Activated T-cell treated with anti-CD3 and anti-CD28 coated beads for 4 hours (primary cell): ENCODE measurements around the gene SGMS2.
"Not testable (repeated sequence)": the region's sequence is repeated elsewhere in the genome, so short reads cannot be mapped to it uniquely, and the experiment has no call there.

Experiments used
- DNase-seq: peaks from one replicate; pipeline ENCODE4 v3.0.0-alpha.2; 2020

SGMS2 gene

DNA sequence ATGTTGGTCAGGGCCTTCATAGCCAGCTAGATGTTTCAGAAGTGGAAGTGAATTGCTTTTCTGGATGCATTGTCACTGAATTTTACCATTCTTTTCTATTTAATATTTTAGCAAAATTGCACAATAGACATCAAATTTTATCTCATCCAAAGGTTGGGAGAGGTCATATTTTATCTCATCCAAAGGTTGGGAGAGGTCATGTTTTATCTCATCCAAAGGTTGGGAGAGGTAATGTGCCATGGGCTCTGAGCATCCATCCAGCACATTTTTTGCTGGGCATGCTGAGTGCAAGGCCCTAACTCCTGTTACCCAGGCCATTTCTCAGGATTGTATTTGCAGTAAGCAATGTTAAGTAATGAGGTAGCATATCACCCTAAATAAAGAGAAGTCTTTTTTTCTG is 91.9 kb downstream of the SGMS2 start:
- no peak for DNase-seq

- DNase-seq = no peak
Observed at GRCh38 chr4:107917500-107917899, 92.8 kb downstream of the SGMS2 start.

- no peak for DNase-seq
Observed at GRCh38 chr4:107922486-107923473, 98.0 kb downstream of the SGMS2 start.

DNA sequence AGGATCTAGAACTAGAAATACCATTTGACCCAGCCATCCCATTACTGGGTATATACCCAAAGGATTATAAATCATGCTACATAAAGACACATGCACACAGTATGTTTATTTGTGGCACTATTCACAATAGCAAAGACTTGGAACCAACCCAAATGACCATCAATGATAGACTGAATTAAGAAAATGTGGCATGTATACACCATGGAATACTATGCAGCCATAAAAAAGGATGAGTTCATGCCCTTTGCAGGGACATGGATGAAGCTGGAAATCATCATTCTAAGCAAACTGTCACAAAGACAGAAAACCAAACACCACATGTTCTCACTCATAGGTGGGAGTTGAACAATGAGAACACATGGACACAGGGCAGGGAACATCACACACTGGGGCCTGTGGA is 101.0 kb downstream of the SGMS2 start:
- not testable (repeated sequence) for DNase-seq

DNA sequence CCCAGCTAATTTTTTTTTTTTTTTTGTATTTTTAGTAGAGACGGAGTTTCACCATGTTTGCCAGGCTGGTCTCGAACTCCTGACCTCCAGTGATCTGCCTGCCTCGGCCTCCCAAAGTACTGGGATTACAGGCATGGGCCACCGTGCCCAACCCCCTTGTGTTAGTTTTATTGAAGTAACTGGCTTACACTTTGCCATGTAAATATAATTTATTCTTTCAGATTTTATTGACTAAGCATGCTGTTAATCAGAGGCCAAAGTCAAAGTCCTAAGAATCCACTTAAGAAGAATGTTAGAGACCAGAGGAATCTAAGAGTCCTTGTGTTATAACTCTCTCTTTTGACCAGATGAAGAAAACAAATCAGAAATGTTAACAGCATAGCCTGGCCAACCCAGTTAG is 102.1 kb downstream of the SGMS2 start:
- DNase-seq = not testable (repeated sequence)

DNA sequence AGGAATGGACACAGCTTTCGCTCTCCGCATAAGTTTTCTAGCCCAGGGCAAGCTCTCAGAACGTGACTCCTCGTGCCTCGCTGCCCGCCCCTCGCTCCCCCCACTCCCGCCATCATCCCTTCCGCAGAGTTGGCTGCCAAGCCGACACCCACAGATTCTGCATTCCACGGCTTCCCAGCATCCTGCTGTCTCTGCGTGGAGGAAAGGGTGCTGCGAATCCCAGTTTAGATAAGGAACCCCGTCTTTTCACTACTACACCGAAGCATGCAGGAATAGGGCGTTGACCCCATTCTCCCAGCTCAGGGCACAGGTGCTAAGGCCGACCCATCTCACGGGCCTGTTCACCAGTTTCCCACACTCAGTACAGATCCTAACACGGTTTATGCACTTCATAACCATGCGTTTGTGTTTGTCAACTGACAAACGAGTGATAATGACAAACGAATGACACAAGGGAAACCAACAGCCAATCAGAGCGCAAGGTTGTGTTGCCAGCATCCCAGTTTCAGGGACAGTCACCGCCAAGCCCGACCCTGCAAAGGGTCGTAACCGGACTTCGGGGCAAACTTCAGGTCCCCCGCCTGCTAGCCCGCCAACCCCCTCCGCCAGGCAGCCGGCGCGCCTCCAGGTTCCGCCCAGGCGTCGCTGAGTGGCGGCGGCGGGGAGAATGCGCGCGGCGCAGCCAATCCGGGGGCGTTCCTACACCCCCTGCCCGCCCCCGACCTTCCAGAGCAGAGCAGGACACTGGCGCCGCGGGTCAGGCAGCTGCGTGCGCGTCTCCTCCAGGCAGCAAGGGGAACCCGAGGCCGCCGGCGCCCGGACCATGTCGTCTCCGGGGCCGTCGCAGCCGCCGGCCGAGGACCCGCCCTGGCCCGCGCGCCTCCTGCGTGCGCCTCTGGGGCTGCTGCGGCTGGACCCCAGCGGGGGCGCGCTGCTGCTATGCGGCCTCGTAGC is 106.4 kb downstream of the SGMS2 start, which contains the start of gene CYP2U1:
Gene CYP2U1 (plus strand): TSS at position 729 of the 954 bp plus-strand sequence. CDS start 95 bp downstream, at position 824.
- DNase-seq = peak; percentile 65

GRCh38 chr4:107931775-107932321 is 107.1 kb downstream of the SGMS2 start:
- peak; percentile 13 for DNase-seq

DNA sequence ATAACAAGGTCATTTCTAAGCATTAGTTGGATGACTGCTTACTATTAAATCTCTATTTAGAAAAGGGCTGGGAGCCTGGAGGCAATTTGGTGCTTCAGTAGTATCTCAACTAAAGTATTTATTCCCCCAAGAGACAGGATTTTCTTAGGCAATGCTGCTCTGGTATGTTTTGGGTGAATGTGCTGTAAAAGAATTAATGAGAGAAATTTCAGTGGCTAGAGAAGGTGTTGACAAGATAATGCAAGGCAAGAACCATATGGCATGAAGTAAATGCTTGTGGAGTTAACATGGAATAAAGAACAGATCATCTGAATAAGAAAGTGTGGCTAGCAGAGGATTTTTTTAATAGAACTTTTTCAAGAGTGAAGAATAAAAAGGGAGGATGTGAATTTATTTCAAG is 110.5 kb downstream of the SGMS2 start:
- DNase-seq = no peak

DNA sequence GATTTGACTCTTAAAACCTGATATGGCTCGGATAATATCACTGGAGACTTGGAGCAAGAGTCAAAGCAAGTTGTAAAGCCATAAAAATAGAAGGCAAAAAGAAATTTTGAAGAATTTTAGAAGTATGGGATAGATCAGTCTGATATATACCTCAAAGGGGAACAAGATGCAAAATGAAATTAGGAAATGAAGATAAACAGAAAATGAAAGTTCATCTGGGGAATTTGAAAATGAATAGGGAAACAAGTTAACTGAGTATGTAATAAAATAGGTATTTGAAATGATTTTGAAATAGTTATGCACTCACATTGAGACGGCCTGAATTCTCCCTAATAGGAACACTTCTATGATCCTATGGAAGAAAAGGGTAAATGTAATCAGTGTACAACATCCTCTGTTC is 112.3 kb downstream of the SGMS2 start:
- DNase-seq = no peak

DNA sequence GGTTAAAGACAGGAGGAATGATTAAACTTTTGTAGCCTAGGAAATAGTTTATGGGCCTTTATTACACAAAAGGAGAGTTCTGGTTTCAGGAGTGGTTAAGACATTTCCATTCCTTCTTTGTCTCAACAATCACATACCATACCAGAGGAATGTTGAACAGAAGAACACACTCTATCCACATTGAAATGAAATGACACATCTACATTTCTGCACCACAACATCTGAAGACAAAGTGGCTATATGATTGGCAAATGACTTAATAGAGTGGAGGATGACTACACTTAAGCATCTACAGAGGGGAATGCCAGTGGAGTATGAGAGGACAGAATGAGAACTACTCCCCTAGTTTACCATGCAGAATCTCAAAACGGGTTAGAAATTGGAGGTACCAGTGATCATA is 114.6 kb downstream of the SGMS2 start:
- no peak for DNase-seq

DNA sequence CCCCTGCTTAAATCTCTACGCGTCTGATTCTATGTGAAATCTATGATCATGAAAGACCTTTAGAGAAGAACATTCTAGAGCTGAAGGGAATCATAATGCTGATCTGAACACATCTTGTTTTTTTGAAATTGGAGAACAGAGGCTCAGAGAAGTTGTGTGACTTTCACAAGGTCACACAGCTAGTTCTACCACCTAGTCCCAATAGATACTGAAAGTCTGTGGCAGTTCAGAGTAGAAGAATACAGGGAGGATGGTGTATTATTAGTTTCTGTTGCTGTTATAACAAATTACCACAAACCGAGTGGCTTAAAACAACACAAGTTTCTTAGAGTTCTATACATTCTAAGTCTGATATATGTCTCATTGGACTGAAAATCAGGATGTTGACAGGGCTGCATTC is 121.1 kb downstream of the SGMS2 start:
- DNase-seq = no peak

- DNase-seq = no peak
Observed at GRCh38 chr4:107950746-107951540, 126.2 kb downstream of the SGMS2 start.

GRCh38 chr4:107951551-107951950 is 126.8 kb downstream of the SGMS2 start:
- DNase-seq = no peak

GRCh38 chr4:107956011-107956410 is 131.3 kb downstream of the SGMS2 start:
- no peak for DNase-seq
